HG03571 (cell line): ENCODE data around the gene GMDS.

Experiments
- ATAC-seq: cut with Tn5 transposase; IDR thresholded peaks from one replicate; pipeline ENCODE4 v1.9.1; 2021; ENCODE audit not compliant: unreplicated experiment

The GMDS gene

DNA sequence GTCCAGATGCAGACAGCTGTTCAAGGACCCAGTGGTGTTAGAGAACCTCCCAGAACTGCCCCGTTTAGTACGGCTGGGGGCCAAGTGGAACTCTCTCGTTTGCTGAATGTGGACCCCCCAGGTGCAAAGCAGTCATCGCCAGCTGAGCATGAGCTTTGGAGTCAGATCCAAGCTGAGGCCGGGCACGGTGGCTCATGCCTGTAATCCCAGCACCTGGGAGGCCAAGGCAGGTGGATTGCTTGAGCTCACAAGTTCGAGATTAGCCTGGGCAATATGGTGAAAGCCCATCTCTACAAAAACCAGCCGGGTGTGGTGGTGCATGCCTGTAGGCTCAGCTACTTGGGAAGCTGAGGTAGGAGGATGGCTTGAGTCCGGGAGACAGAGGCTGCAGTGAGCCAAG, 606.0 kb downstream of the GMDS start:
- no peak for ATAC-seq

DNA sequence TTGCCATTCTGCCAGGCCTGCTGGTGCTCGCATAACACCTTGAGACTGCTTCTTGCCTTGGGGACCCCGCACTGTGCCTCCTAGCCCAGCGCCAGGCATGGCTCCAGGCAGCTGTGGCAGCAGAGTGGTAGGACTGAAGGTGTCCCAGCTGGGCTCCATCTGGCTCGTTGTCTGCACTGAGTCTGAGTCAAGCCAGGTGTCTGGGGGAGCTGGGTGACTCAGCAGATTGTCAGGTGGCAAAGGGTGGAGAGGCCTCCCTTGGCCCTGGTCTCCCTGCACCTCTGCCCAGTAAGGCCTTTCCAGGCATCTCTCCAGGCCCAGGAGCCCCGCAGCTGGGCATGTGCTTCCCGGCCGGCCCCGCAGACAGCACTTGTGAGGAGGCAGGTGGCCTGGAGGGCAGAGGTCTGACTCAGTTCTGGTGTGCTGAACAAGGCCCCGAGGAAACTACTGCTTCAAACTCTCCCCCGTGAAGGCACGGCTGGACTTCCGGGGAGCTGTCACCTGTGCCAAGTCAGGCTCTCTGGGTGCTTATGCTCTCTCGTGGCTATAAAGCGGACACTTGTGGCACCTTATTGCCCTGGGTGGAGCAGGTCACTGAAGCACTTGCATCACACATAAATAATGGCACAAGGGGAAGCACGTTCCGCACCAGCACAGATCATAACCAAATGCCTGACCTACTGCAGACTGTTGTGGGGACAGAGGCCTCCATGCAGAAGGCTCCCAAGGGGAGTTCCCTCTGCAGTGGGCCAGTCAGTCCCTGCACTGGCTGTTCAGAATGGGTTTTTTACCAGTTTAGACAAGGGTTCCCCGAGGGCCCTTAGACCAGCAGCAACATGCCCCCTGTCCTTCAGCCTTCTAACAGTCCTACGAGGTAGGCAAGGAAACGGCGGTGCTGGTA, 608.2 kb downstream of the GMDS start:
- ATAC-seq = no peak

DNA sequence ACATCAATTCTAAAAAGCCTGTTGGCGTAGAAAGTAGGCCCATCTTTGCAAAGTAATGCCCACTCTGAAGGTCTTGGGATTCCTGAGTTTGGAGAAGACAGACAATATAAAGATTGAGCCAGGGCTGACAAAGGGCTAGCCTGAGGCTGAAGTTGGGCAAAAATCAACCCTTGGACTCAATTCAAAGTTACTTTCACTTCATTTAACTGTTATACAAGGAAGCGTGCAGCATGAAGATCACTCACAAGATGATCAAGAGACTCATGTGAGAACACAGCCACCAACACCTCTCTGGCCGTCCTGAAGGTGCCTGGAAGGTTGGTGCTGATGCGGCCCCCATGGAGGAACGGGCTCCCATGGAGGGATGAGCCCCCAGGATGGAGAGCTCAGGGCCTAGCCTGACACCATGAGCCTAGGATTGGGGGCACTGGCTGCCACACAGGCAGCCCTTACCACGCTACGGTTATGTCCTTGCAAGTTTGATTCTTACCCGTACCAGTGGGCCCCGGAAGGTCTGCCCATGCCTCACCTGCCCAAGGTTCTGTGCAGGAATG, 609.1 kb downstream of the GMDS start:
- no peak for ATAC-seq

DNA sequence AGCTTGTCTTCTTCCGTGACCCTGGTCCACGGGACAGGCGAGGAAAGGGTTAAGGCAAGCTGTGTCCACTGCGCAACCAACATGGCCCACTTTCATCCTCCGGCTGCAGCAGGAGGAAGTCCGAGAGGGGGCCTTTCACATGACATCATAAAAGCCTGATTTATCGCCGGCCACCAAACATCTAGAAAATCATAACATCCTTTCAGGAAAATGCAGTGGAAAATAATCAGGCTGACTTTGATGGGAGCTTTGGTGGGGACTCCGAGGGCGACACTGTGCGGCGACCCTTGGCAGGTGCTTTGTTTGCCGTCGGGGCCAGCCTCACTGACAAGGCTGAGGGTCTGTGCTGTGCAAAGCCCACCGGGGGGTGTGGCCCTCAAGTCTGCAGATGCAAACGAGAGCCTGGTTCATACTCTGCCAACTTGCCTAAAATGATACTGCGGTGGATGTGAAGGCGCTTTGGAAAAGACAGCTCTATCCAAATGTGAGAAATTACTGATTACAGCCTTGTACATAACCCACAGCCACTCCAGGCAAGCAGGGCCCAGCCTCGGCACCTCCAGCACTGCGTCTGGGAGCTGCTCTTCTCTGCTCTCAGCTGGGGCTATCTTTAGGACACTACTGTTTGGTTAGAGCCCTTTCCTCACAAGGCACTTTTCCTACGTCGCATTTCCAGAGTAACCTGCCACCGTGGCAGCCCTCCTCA, 609.9 kb downstream of the GMDS start:
- ATAC-seq = no peak

DNA sequence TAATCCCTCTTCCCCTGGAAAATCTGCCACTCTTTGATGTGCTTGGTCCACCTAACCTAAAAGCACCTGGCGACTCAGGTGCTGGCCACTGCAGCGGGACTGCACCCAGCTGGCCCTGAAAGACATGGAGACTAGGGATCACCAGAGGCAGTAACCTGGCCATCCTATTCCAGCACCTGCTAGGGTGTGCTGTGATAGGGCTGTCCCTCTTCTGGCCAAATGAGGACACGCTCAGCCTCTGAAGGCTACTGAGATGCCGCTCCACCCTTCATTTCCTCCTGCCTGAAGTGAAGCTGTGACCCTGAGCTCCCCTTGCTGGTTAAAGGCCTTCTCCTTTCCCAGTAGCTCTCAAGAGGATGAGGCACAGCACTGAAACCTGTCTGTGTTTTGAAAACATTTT, 611.3 kb downstream of the GMDS start:
- ATAC-seq = no peak

DNA sequence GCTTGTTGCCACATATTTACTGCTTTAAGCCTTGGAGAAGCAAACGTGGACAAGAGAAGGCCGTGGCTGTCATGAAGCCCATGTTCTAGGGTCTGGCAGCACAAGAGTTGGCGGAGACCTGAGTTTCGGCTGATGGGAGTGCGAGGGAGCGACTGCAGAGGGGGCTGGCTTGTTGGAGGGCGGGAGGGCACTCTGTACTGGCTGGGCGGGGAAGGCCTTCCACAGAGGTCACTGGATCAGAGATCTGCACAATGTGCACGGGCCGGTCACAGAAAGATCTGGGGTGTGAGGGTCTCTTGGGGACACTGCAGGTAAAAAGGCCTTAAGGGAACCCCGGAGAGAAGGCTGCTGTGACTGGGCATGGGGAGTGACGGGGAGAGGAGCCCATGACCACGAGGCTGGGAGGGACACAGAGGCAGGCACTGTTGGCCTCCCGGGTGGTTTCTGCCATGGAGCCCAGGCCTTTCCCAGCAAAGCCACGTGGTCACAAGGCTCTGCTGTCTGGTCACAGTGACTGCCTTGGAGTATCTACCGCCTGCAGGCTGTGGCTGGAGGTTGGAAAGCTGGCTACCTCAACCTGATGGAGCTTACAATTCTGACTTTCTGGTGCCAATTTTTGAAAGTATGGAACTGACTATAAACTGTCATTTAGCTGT, 611.9 kb downstream of the GMDS start:
- ATAC-seq = no peak

DNA sequence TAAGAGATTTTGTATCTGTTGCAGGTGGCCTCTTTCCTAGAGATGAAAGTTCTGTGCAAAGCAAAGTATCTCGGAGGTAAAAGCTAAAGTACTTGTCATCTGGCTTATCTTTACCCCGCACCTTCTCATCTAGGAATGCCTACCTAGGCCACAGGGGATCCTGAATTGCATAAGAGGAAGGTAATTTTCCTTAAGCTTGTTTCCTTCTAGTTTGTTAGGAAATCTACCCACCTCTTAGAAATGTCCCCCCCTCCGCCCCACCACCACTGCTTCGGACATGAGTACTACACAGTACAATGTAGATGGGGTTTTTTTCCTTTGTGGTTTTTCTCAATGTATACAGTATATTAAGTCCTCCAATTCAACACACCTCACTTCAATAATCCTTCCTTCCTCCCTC, 614.2 kb downstream of the GMDS start:
- no peak for ATAC-seq

DNA sequence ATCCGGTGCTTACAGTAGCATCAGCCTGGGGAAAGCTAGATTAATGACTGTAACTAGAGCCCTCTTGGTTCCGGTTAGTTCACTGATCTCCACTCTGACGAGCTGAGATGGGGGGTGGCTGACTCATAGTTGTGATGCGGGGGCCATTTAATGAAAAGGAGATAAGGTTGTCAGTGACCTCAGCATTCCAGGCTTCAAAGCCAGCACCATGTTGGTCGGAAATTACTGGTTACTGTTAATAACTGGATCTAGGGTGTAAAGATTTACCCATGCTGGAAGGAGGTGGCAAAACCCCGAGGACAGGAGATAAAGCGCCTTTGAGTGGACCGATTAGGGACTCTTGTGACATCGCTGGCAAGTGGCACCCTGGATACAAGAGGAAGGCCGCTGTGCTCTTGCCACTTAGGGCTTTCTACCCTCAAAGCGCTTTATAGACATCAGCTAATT, 614.6 kb downstream of the GMDS start:
- ATAC-seq = no peak

DNA sequence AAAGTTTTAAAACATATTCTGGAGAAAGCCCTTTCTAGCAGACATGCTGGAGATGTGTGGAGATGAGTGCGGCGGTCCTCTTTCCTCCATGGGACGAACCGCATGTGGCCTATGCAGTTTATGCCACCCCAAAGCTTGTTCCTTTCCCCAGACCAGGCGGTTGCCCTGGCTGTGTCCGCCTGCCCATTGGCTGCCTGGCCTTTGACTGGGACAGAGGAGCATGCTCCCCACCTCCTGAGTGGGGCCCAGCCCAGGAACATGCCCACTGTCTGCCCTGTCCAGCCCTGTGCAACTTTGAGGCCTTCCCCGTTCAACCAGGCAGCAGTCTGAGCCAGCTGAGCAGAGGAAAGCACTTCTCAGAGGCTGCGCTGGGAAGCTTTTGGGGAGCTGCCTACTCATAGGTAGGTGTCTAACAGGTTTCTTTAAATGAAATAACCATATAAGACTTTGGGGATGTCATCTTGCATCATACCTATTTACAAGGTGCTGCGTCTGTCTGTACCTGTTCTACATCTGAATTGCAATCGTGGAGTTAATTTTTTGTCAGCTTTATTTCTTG, 615.1 kb downstream of the GMDS start:
- no peak for ATAC-seq

DNA sequence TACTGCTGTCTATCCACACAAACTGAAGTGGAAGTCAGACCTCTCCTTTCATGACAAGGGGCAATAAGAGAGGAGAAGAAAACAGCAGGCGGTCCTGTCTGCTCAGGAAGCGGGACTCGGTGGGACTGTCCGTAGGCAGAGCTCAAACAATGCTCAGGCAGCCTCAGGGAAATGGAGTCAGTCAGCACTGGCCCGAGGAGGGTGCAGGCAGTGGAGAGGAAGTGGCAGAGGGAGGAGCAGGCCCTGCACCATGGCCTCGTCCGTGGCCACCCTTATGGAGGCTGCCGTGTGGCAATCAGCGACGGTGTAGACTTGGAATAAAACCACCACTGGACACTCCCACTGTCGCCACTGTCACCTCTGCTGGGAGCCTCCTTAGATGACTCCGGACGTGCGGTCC, 616.1 kb downstream of the GMDS start:
- no peak for ATAC-seq

DNA sequence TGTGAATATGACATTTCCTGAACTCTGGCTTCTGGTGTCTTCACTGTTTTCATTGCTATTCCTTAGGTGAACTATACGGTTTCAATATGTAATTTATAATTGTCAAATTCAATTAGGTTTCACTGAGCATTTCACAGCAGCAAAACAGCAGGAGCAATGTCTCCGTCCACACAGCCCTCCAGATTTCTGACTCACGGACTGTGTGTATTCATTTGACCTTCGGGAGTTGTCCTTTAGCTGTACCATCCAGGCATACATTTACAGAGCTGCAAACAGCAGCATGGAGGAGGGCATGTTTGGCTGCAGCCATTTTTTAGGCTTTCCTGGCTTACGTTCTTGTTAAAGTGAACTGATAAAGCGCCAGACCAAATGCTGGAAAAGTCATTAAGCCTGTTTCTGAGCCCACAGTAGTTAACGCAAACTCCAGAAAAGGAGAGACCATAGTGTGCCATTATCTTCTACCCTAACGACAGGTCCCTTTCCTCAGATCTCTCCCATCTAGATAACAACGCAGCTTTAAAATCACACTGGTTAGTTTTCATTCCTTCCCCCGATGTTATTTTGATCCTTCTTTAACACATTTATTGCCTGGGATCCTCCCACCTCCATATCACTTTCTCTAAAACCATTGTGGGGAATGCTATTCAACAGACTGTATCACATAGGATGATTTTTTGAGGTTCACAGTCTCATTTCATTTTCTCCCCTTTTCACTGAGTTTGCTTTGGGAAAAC, 617.4 kb downstream of the GMDS start:
- no peak for ATAC-seq

DNA sequence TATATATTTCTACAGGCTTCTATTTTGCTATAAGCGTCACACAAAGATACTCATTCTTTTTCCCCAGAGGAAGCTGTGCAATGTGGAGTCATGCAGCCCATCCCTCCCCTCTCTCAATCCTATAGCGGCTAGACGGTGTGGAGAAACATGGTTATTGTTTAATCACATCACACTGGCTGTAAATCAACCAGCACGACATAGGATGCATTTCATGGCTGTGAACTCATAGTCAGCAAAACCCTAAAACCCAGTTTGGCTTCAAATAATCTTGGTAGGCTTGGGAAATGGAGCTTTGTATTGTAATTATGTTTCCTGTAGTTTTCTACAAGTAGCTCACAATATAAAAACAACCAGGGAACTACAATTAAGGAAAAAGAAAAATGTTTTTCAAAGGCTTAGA, 618.9 kb downstream of the GMDS start:
- ATAC-seq = no peak

DNA sequence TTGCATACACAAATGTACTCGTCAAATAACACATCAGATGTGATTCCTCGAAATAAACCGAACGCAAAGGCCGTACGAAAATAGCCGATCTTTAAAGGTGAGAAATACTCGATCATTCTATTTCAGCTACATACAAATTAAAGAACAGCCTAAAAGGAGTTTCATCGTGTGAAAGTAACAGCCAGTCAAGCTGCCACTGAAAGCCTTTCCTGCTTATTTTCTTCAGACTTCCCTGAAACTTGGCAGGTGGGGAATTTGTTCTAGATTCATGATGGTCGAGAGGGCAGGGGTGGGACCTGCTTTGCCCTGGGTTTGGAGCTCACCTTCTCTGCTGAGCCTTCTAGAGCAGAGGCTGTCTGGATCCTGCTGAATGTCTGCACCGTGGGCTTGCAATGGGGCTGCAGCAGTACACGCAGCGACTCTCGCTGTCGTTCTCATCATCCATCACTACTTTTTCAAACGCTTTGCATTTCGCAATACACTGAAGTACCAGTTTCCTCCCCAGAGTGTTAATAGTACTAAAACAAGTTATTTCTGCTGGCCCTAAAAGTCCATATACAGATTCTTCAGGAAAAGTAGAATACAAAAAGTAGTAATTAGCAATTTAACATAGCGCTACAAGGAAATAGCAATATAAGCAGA, 619.5 kb downstream of the GMDS start:
- no peak for ATAC-seq

DNA sequence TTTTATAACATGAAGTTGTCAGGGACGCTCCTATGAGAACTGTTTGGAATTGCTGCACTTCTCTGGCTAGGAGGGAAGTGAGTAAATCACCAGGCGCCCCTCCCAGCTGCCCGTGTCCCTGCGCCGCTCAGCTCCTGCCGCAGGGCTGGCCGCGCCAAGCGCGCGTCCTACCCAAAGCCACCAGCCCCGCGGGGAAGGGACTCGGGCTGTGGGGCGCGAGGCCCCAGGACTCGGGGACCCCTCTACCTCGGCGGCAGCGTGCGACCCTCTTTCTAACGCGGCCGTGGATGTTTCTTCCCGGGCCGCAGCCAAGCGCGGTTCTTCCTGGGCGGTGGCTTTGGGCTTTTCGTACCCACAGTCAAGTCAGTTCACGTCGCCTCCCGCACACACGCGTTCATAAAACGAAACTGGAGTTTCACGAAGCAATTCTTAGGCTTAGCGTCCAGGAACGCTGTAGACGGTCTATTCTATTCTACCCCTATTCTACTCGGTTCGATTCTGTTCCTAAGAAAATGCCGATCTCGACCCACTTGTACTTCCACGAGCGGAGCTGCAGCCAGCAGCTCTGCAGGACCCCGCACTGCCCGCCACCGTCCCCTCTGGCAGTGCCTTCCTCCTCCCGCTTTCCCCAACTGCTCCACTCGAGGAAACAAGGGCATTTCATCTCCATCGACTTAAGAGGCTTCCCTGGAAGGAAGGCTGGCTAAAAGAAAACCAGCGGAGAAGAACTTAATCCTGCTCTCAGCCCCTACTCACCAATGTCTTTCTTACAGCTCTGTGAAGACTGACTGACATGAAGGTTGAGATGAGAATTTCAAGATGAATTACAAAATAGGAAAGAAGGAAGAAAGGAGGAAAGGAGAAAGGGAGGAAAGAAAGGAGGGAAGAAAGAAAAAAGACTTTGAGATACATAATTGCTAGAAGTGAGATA, 620.3 kb downstream of the GMDS start:
- ATAC-seq = no peak

DNA sequence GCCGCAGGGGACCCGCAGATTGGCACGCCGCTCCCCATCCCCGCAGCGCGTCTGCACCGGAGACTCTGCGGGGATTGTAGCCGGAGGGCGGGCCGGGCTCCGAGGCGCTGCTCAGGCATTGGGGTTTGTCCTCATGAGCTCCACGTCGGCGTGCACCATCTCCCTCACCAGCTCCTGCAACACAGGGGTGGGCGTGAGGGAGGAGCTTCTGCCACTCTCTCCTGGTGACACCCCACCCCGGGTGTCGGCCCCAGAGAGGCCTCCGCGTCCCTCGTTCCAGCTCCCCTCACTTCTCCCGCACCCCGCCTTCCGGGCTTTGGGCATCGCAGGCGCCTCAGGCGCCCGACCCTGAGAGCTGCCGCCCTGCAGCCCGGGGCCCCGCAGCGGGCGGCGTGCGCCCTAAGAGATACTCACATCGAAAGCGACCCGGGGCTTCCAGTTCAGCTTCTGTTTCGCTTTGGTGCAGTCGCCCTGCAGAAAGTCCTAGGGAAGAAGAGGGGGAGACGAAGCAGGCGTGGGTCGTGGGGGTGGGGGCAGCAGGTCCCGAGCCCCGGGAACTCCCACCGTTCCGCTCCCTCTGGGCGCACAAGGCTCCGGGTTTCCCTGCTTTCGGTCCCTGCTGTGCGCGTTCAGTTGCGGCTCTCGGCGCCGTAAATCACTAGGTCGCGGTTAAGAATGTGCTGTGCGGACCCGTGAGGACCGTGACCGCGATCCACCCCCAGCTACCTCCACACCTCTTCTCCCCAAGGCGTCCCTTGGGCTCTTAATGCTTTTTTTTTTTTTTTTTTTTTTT, 621.2 kb downstream of the GMDS start:
- no peak for ATAC-seq

DNA sequence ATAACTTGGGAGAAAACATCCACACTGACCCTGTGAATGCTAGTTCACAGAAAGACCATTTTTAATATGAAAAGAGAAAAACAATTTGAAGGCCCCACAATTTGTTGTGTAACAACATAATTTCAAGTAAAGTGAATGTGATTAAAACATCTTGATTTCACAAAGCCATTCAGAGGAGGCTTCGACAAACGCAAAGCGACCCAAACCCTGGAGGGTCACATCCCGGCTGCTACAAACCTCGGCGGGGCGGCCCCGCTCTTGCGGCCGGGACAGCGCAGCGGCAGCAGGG, 621.7 kb downstream of the GMDS start:
- no peak for ATAC-seq

DNA sequence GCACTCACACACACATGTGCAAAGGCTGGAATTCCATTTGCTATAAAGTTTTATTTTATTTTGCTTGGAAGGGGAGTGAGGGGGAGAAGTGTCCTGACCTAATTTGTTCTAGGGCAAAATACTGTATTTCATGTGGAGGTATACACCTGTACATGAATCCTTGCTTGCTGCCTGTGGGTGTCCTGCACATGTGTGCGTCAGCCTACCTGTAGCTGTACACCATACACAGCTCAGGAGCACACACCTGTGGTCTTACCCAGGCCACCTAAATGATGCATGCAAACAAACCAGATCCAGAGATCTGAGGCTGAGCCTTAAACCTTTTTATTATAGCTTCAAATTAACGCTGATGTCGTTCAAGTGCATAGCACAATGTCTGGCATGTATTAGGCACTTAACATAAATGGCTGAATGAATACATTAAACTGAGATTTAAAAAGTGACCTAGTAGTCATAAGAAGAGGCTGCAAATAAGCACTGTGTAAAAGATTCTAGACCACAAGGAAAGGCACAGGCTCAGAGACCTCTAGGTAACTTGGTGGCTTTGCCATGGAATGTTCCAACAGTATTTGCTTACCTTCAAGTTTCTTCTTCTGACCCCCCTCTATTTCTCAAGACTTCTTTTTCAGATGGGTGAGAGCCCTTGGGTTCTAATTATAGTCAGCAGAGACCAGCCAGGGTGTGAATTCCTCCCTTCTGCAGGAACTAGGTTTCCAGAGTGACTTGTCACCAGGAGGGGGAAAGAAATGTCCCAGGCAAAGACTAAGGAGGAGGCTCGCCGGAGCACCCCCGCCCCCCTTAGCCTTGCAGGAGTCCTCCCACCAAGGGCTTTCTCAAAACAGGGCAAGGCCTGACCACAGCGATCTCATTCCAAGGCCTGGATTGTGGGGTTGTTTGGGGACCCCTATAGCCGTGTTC, 622.3 kb downstream of the GMDS start:
- ATAC-seq = no peak
